CD4-positive, alpha-beta memory T cell (primary cell): Measurements from ENCODE around the gene TOB2. TPM values are rescaled to one million over a fixed set of nuclear protein-coding genes. Genes with fewer than 3 reads are reported as not detected.

ENCODE experiments used
- CTCF ChIA-PET: fragments of 350-600 bp; sonication (Branson Sonifier 250); formaldehyde crosslinking; loops from one replicate; lab custom pipeline; 2021; ENCODE audit warnings: inconsistent platforms; ENCODE audit not compliant: partially characterized antibody; lab: Charles Lee
- POLR2A ChIA-PET: fragments of 350-600 bp; sonication (Branson Sonifier 250); formaldehyde crosslinking; loops from one replicate; lab custom pipeline; 2021; ENCODE audit not compliant: partially characterized antibody; lab: Charles Lee
- DNase-seq, 5 donors: peaks; one replicate each; pipeline versions ENCODE4 v3.0.0 to v3.0.0-alpha.2; 2020 to 2022; ENCODE audit warnings: mixed read lengths in 1 of 5
- H3K27ac ChIP-seq: one replicate; pipeline ENCODE4 v1.7.0; 2013; ENCODE audit warnings: low read depth, low read length
- H3K27me3 ChIP-seq: 2 replicates; pipeline ENCODE4 v1.7.0; 2013; ENCODE audit warnings: mild to moderate bottlenecking, low read length, moderate library complexity; ENCODE audit not compliant: insufficient read depth
- H3K36me3 ChIP-seq: 2 replicates; pipeline ENCODE4 v1.7.0; 2013; ENCODE audit warnings: mild to moderate bottlenecking, low read length, moderate library complexity; ENCODE audit not compliant: insufficient read depth
- H3K4me1 ChIP-seq: 2 replicates; pipeline ENCODE4 v1.7.0; 2013; ENCODE audit warnings: mild to moderate bottlenecking, low read length, moderate library complexity; ENCODE audit not compliant: insufficient read depth
- H3K4me3 ChIP-seq, 2 donors: one replicate each; pipeline ENCODE4 v1.7.0; 2013; ENCODE audit warnings: low read length in 2 of 2, mild to moderate bottlenecking in 1 of 2
- H3K9me3 ChIP-seq, 2 donors: one replicate each; pipeline ENCODE4 v1.7.0; 2013; ENCODE audit warnings: low read length in 2 of 2, control low read depth in 1 of 2; ENCODE audit not compliant: control insufficient read depth in 1 of 2
- H3K27ac Mint-ChIP-seq, 7 donors: one replicate each; pipeline ENCODE4 v1.8.0; 2020 to 2021; ENCODE audit warnings: mixed read lengths in 7 of 7, mild to moderate bottlenecking in 6 of 7, inconsistent platforms in 3 of 7, moderate library complexity in 3 of 7
- H3K27me3 Mint-ChIP-seq, 2 donors: one replicate each; pipeline ENCODE4 v1.8.0; 2020 to 2021; ENCODE audit warnings: mixed read lengths in 2 of 2
- H3K36me3 Mint-ChIP-seq, 2 donors: one replicate each; pipeline ENCODE4 v1.8.0; 2020 to 2021; ENCODE audit warnings: mixed read lengths in 2 of 2, inconsistent platforms in 1 of 2, mild to moderate bottlenecking in 1 of 2
- H3K4me1 Mint-ChIP-seq, 4 donors: one replicate each; pipeline ENCODE4 v1.8.0; 2020 to 2021; ENCODE audit warnings: mixed read lengths in 4 of 4, mild to moderate bottlenecking in 1 of 4
- H3K4me3 Mint-ChIP-seq, 8 donors: one replicate each; pipeline ENCODE4 v1.8.0; 2020 to 2021; ENCODE audit warnings: mixed read lengths in 8 of 8, mild to moderate bottlenecking in 7 of 8, moderate library complexity in 6 of 8, inconsistent platforms in 3 of 8
- H3K9me3 Mint-ChIP-seq, 8 donors: one replicate each; pipeline ENCODE4 v1.8.0; 2020 to 2021; ENCODE audit warnings: mixed read lengths in 8 of 8, mild to moderate bottlenecking in 5 of 8, inconsistent platforms in 3 of 8, moderate library complexity in 1 of 8
- intact Hi-C: fragments of 100-400 bp; cut with micrococcal nuclease; formaldehyde crosslinking; loops from one replicate; pipeline ENCODE4 v1.15.1; 2023
- polyA plus RNA-seq, 2 donors: library from polyadenylated mRNA; unstranded; fragments of 300-500 nt; fragmentation: Illumina TruSeq; gene quantifications; one replicate each; pipeline ENCODE4 v1.2.3, GENCODE V29; 2021
- total RNA-seq, 2 experiments: library from RNA; stranded (reverse); gene quantifications; one replicate each; pipeline ENCODE4 v1.2.3, GENCODE V29; 2021

Gene TOB2
- total and polyA plus RNA-seq, 4 experiments from 2014 or later, result 9.6 to 38.7 (median 32.0) TPM

GRCh38 chr22:41447435-41448188 is 1.0 kb upstream of the TOB2 start:
- peak overlapping the region; percentile 90 to 100 (median 96) for H3K4me3 Mint-ChIP-seq
- H3K9me3 Mint-ChIP-seq, result peaks cover 0 to 4% (median 0%) of the 10 kb centered on the region in 8 donors
- CTCF ChIA-PET, result interaction anchor here (1.0 to 2.1 kb wide), 6 partner anchors 15 to 219 kb away, joined by 3 to 10 read pairs (median 5); partner anchors contain the start of genes ACO2 and PHF5A
- H3K36me3 Mint-ChIP-seq, result peaks cover 0 to 39% of the 10 kb centered on the region in 2 donors
- Histone ChIP-seq H3K4me1 (peaks cover 11% of the 10 kb centered on the region), H3K27me3 (no peaks in the 10 kb centered on the region), H3K36me3 (no peaks in the 10 kb centered on the region), H3K4me3 (peak overlapping the region; percentile 71 to 94), H3K9me3 (no peaks in the 10 kb centered on the region), H3K27ac (peak overlapping the region; percentile 87)
- intact Hi-C loops, result loop anchor here (1.0 to 10.0 kb wide), 7 partner anchors 21 to 495 kb away; partner anchors contain the start of genes DESI1, PHF5A, PMM1 and POLR3H
- peaks cover 13 to 52% (median 24%) of the 10 kb centered on the region in 4 donors for H3K4me1 Mint-ChIP-seq
- POLR2A ChIA-PET, result interaction anchor here (0.6 to 10.7 kb wide), 38 partner anchors 10 to 1168 kb away, joined by 3 to 261 read pairs (median 6); partner anchors contain the start of genes ACO2, CCDC134, PHF5A and PMM1
- H3K27ac Mint-ChIP-seq, result peak overlapping the region; percentile 94 to 99 (median 98)
- peak; percentile 50 to 74 (median 55) for DNase-seq
- H3K27me3 Mint-ChIP-seq, result peaks cover 0 to 2% of the 10 kb centered on the region in 2 donors

DNA sequence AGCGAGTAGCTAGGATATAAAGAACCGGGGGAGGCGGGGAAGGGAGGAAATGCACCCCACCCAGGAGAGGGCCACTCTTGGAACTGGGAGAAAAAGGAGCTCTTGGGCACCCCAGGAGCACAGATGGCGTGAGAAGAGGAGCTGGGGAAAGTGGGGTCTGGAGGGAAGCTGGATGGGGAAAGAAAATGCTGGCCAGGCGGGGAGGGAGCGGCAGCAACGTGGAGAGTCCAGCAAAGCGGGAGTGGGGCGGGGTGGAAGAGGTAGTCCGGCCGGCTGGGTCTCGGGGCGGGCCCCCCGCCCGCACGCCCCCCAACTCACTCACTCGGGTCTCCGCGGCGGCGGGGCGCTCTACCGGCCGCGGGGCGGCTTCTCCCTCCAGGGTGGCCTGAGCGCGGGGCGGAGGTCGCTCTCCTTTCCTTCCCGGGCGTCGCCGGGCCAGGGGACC is 522 bp downstream of the TOB2 start:
- Histone ChIP-seq H3K4me3 (peak overlapping the region; percentile 71 to 96), H3K36me3 (no peaks in the 10 kb centered on the region), H3K4me1 (peaks cover 18% of the 10 kb centered on the region), H3K27ac (peak overlapping the region; percentile 87), H3K9me3 (no peaks in the 10 kb centered on the region), H3K27me3 (no peaks in the 10 kb centered on the region)
- H3K27ac Mint-ChIP-seq, result peak overlapping the region; percentile 94 to 99 (median 96)
- H3K36me3 Mint-ChIP-seq, result peaks cover 0 to 44% of the 10 kb centered on the region in 2 donors
- CTCF ChIA-PET, result interaction anchor here (1.1 to 2.0 kb wide), 3 partner anchors 23 to 221 kb away, joined by 4 to 9 read pairs (median 7); partner anchors contain the start of genes ACO2 and PHF5A
- peaks cover 16 to 59% (median 28%) of the 10 kb centered on the region in 4 donors for H3K4me1 Mint-ChIP-seq
- H3K9me3 Mint-ChIP-seq, result peaks cover 0 to 6% (median 0%) of the 10 kb centered on the region in 8 donors
- peaks cover 0 to 2% of the 10 kb centered on the region in 2 donors for H3K27me3 Mint-ChIP-seq
- intact Hi-C loops, result loop anchor here (2.0 to 10.0 kb wide), 3 partner anchors 139 to 494 kb away; partner anchors contain the start of genes DESI1, PMM1, RBX1 and XRCC6
- POLR2A ChIA-PET, result interaction anchor here (0.6 to 10.7 kb wide), 30 partner anchors 10 to 633 kb away, joined by 3 to 261 read pairs (median 6); partner anchors contain the start of genes ACO2, DESI1, EP300 and PHF5A
- H3K4me3 Mint-ChIP-seq, result peak overlapping the region; percentile 90 to 100 (median 96)
- DNase-seq, result peak in 2 of 5 donors; percentile 1 to 9

- Histone ChIP-seq H3K27ac (peak overlapping the region; percentile 87), H3K4me1 (peaks cover 18% of the 10 kb centered on the region), H3K9me3 (no peaks in the 10 kb centered on the region), H3K4me3 (peak overlapping the region; percentile 71 to 96), H3K27me3 (no peaks in the 10 kb centered on the region), H3K36me3 (no peaks in the 10 kb centered on the region)
- Mint-ChIP-seq H3K4me3 (peak overlapping the region; percentile 90 to 100 (median 94)), H3K27me3 (peaks cover 0 to 2% of the 10 kb centered on the region in 2 donors), H3K4me1 (peaks cover 16 to 59% (median 28%) of the 10 kb centered on the region in 4 donors), H3K27ac (peak overlapping the region; percentile 92 to 99 (median 96)), H3K9me3 (peaks cover 0 to 6% (median 0%) of the 10 kb centered on the region in 8 donors), H3K36me3 (peaks cover 0 to 44% of the 10 kb centered on the region in 2 donors)
- ChIA-PET POLR2A (interaction anchor here (0.7 to 10.7 kb wide), 21 partner anchors 9 to 634 kb away, joined by 3 to 261 read pairs (median 9); partner anchors contain the start of genes ACO2, DESI1, PHF5A and POLR3H), CTCF (interaction anchor here (1.1 to 2.0 kb wide), 2 partner anchors 24 to 42 kb away, joined by 7 to 9 read pairs; partner anchors contain the start of genes ACO2 and PHF5A)
- intact Hi-C loops, result loop anchor here (2.0 to 10.0 kb wide), 3 partner anchors 139 to 493 kb away; partner anchors contain the start of genes DESI1, PMM1, RBX1 and XRCC6
- DNase-seq, result peak; percentile 34 to 60 (median 46)
Measured at GRCh38 chr22:41445129-41446056, 1.2 kb downstream of the TOB2 start.

DNA sequence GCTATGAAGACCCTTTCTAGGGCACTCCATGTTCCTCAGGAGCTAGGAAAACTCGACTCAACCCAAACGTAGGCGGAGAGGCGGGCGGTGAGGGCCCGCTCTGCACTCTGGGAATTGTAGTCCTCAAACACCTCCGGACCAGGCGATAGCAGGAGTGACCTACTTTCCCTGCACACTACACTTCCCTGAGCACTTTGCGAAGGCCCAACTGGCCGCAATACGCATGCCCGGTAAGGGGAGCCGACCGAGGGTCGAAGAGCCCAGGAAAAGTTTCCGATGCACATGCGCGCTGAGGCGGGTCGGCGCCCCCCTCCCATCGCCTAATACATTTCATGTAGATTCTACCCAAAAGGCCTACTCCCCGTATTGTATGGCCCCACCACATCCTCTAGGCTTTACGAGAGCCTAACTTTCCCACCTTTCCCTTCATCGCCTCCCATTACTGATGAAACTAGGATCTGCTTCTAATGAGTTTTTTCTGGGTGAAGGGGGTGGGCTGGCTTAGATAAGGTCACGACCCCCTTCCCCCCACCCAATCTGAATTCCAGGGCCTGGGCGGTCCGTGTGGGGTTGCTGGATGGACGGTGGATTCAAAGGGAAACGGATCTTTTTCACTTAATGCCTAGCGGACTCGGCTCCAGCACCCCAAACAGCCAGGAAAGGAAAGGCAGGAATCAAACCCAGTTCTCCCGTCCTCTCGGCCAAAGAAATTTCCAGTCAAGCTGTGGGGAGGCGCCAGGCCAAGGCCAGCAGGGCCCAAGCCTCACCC is 2.1 kb downstream of the TOB2 start:
- H3K27ac ChIP-seq, result peak overlapping the region; percentile 87
- H3K9me3 Mint-ChIP-seq, result peaks cover 0 to 8% (median 0%) of the 10 kb centered on the region in 8 donors
- peaks cover 0 to 44% of the 10 kb centered on the region in 2 donors for H3K36me3 Mint-ChIP-seq
- peak overlapping the region; percentile 71 to 96 for H3K4me3 ChIP-seq
- CTCF ChIA-PET, result interaction anchor here (2.0 kb wide), 1 partner anchor 24 kb away, joined by 7 read pairs; the partner anchor contains the start of genes ACO2 and PHF5A
- H3K4me3 Mint-ChIP-seq, result peak overlapping the region; percentile 90 to 100 (median 94)
- H3K36me3 ChIP-seq, result no peaks in the 10 kb centered on the region
- H3K4me1 ChIP-seq, result peaks cover 18% of the 10 kb centered on the region
- H3K27me3 Mint-ChIP-seq, result peaks cover 0 to 2% of the 10 kb centered on the region in 2 donors
- POLR2A ChIA-PET, result interaction anchor here (0.7 to 10.7 kb wide), 14 partner anchors 8 to 635 kb away, joined by 3 to 261 read pairs (median 6); partner anchors contain the start of genes ACO2, DESI1, PHF5A and RANGAP1
- peak overlapping the region; percentile 92 to 99 (median 96) for H3K27ac Mint-ChIP-seq
- intact Hi-C loops, result loop anchor here (1.0 to 10.0 kb wide), 6 partner anchors 24 to 492 kb away; partner anchors contain the start of genes EP300, PHF5A, PMM1 and RANGAP1
- DNase-seq, result peak; percentile 76 to 82 (median 78)
- peaks cover 17 to 59% (median 28%) of the 10 kb centered on the region in 4 donors for H3K4me1 Mint-ChIP-seq
- H3K9me3 ChIP-seq, result no peaks in the 10 kb centered on the region
- H3K27me3 ChIP-seq, result no peaks in the 10 kb centered on the region

- Mint-ChIP-seq H3K27ac (peak overlapping the region; percentile 48 to 88 (median 62)), H3K36me3 (peaks cover 0 to 45% of the 10 kb centered on the region in 2 donors), H3K9me3 (peaks cover 0 to 6% (median 0%) of the 10 kb centered on the region in 8 donors), H3K4me3 (peak overlapping the region in 2 of 8 donors; percentile 40 to 82), H3K27me3 (no peaks in the 10 kb centered on the region), H3K4me1 (peaks cover 15 to 57% (median 25%) of the 10 kb centered on the region in 4 donors)
- H3K36me3 ChIP-seq, result peaks cover 3% of the 10 kb centered on the region
- DNase-seq, result no peak
- H3K4me3 ChIP-seq, result no peak overlapping the region
- CTCF ChIA-PET, result no interaction called here
- no peaks in the 10 kb centered on the region for H3K9me3 ChIP-seq
- no peaks in the 10 kb centered on the region for H3K27me3 ChIP-seq
- peak overlapping the region; percentile 13 for H3K27ac ChIP-seq
- peaks cover 21% of the 10 kb centered on the region for H3K4me1 ChIP-seq
- POLR2A ChIA-PET, result interaction anchor here (0.7 to 1.5 kb wide), 2 partner anchors 26 to 101 kb away, joined by 3 to 6 read pairs; partner anchors contain the start of genes ACO2 and PHF5A
- intact Hi-C loops, result loop anchor here (5.0 to 10.0 kb wide), 2 partner anchors 142 to 350 kb away; partner anchors contain the start of genes EP300 and PMM1
Measured at GRCh38 chr22:41442240-41442792, 4.3 kb downstream of the TOB2 start.
